A549 (cell line): ENCODE data around the gene MYBPHL. TPM values are rescaled to one million over a fixed set of nuclear protein-coding genes. Genes with fewer than 3 reads are reported as not detected.

Source experiments
- ATAC-seq, 2 experiments: fragments of 200-7000 bp in 1 of 2; fragments of >200 bp in 1 of 2; cut with Nextera tagmentation in 1 of 2; cut with Tn5 transposase in 1 of 2; 3 replicates each; pipeline versions ENCODE4 v1.8.0 to v1.9.1; 2018 to 2020; ENCODE audit warnings: mild to moderate bottlenecking in 1 of 2, moderate library complexity in 1 of 2
- CTCF ChIA-PET: fragments of 300-600 bp; sonication (Branson Sonifier 250); formaldehyde crosslinking; extraction: SDS; loops from one replicate; lab custom pipeline; 2021; ENCODE audit warnings: antibody characterized with exemption, inconsistent platforms; lab: Yijun Ruan, JAX
- POLR2A ChIA-PET: fragments of 350-600 bp; formaldehyde crosslinking; extraction: SDS; loops from one replicate; lab custom pipeline; 2021; ENCODE audit warnings: antibody characterized with exemption, inconsistent platforms; lab: Yijun Ruan, JAX
- DNase-seq, 2 experiments: peaks; one replicate each; pipeline versions ENCODE4 v3.0.0 to v3.0.0-alpha.2; 2011 to 2016; ENCODE audit warnings: low read depth in 1 of 2, low spot score in 1 of 2
- FAIRE-seq: peaks from 2 replicates; lab custom pipeline; 2011; peaks lifted over from hg19 to GRCh38; lab: Jason Lieb, UNC
- H3K27ac ChIP-seq, 2 experiments: fragments of >200 bp; sonication (Bioruptor Twin); formaldehyde crosslinking; 3 replicates each; pipeline ENCODE4 v1.5.1; 2016 to 2017
- H3K4me1 ChIP-seq: fragments of >200 bp; sonication (Bioruptor Twin); formaldehyde crosslinking; 3 replicates; pipeline ENCODE4 v1.6.1; 2016
- H3K4me2 ChIP-seq: fragments of >200 bp; sonication (Bioruptor Twin); formaldehyde crosslinking; 3 replicates; pipeline ENCODE4 v1.6.1; 2016
- H3K4me3 ChIP-seq: fragments of >200 bp; sonication (Bioruptor Twin); formaldehyde crosslinking; 3 replicates; pipeline ENCODE4 v1.5.1; 2016
- H3K9me3 ChIP-seq: fragments of >200 bp; sonication (Bioruptor Twin); formaldehyde crosslinking; 3 replicates; pipeline ENCODE4 v1.6.1; 2016
- CHD2 ChIP-seq: fragments of 150-350 bp; IDR thresholded peaks from 2 replicates; pipeline ENCODE4 v1.6.1; 2014; ENCODE audit warnings: low read length; ENCODE audit not compliant: partially characterized antibody
- EHF ChIP-seq: fragments of 250-450 bp; sonication (Bioruptor Pico); IDR thresholded peaks from 2 replicates; pipeline ENCODE4 v1.5.0; 2020; ENCODE audit warnings: mild to moderate bottlenecking
- ELK1 ChIP-seq: fragments of 150-350 bp; IDR thresholded peaks from 2 replicates; pipeline ENCODE4 v1.6.1; 2014; ENCODE audit warnings: low read depth, mild to moderate bottlenecking, low read length
- ESRRA ChIP-seq: fragments of 150-350 bp; IDR thresholded peaks from 2 replicates; pipeline ENCODE4 v1.6.1; 2014; ENCODE audit warnings: mild to moderate bottlenecking, low read length, borderline replicate concordance
- FOSB ChIP-seq: fragments of 250-450 bp; sonication (Bioruptor Pico); IDR thresholded peaks from 2 replicates; pipeline ENCODE4 v1.5.0; 2020; ENCODE audit warnings: mild to moderate bottlenecking, moderate library complexity
- FOSL2 ChIP-seq, 2 experiments: fragments of 450-650 bp in 1 of 2; fragments of >200 bp in 1 of 2; sonication (Bioruptor Twin) in 1 of 2; formaldehyde crosslinking; IDR thresholded peaks; 2 replicates each; pipeline versions ENCODE4 v1.5.0 to v1.6.1; 2016 to 2020; ENCODE audit warnings: mild to moderate bottlenecking in 1 of 2, moderate library complexity in 1 of 2
- GATA3 ChIP-seq: IDR thresholded peaks from 2 replicates; pipeline ENCODE4 v1.6.1; 2012; ENCODE audit warnings: borderline replicate concordance
- HES2 ChIP-seq: fragments of >200 bp; sonication (Bioruptor Twin); formaldehyde crosslinking; IDR thresholded peaks from 2 replicates; pipeline ENCODE4 v1.6.1; 2016
- HOXB5 ChIP-seq: fragments of 250-450 bp; sonication (Bioruptor Pico); IDR thresholded peaks from 2 replicates; pipeline ENCODE4 v1.5.0; 2020; ENCODE audit warnings: mild to moderate bottlenecking, moderate library complexity
- KDM1A ChIP-seq: fragments of 200-600 bp; sonication (generic); IDR thresholded peaks from 2 replicates; pipeline ENCODE4 v1.6.1; 2016; ENCODE audit warnings: low read depth, mild to moderate bottlenecking
- KDM5A ChIP-seq: fragments of 200-600 bp; sonication (generic); IDR thresholded peaks from 2 replicates; pipeline ENCODE4 v1.6.1; 2016; ENCODE audit warnings: antibody characterized with exemption, mild to moderate bottlenecking
- MAFK ChIP-seq: fragments of 450-650 bp; IDR thresholded peaks from 2 replicates; pipeline ENCODE4 v1.6.1; 2014; ENCODE audit not compliant: partially characterized antibody
- PHF8 ChIP-seq: fragments of 200-600 bp; sonication (generic); IDR thresholded peaks from 2 replicates; pipeline ENCODE4 v1.6.1; 2016; ENCODE audit warnings: low read depth, mild to moderate bottlenecking, antibody characterized with exemption, moderate library complexity, borderline replicate concordance
- POLR2AphosphoS2 ChIP-seq: conservative IDR thresholded peaks from 2 replicates; pipeline ENCODE4 v1.6.1; 2012; ENCODE audit warnings: low read length, improper control_type of control experiment, inconsistent platforms
- RAD21 ChIP-seq, 2 experiments: fragments of >200 bp in 1 of 2; sonication (Bioruptor Twin) in 1 of 2; formaldehyde crosslinking in 1 of 2; IDR thresholded peaks in 1 of 2; conservative IDR thresholded peaks in 1 of 2; 2 replicates in 1 of 2; 3 replicates in 1 of 2; pipeline ENCODE4 v1.6.1; 2012 to 2018; ENCODE audit warnings: inconsistent platforms in 1 of 2
- SREBF2 ChIP-seq: fragments of 450-650 bp; IDR thresholded peaks from 2 replicates; pipeline ENCODE4 v1.6.1; 2014; ENCODE audit warnings: mild to moderate bottlenecking, moderate library complexity
- TFCP2L1 ChIP-seq: fragments of 250-450 bp; sonication (Bioruptor Pico); IDR thresholded peaks from 2 replicates; pipeline ENCODE4 v1.5.0; 2021; ENCODE audit warnings: mild to moderate bottlenecking
- ZFP36 ChIP-seq: fragments of 450-650 bp; IDR thresholded peaks from 2 replicates; pipeline ENCODE4 v1.6.1; 2014; ENCODE audit warnings: borderline replicate concordance; ENCODE audit not compliant: partially characterized antibody
- WGBS: methylation state at CpG from one replicate; pipeline ENCODE4 v1.1.6; 2017; ENCODE audit errors: missing lambda C conversion rate; 5-methylcytosine and 5-hydroxymethylcytosine counted together
- polyA plus RNA-seq, 4 experiments: library from polyadenylated mRNA; depleted of rRNA in 3 of 4; stranded (reverse); fragments of >200 nt; fragmentation: RNase III in 1 of 4; extraction: RNeasy Plus Mini Kit Qiagen cat#74134 plus additional on column Dnase treatment in 1 of 4; gene quantifications; 2 replicates in 3 of 4; 3 replicates in 1 of 4; pipeline ENCODE4 v1.2.3, GENCODE V29; 2011 to 2017
- TF ChIP-seq, protein P1 (sequence below): IDR thresholded peaks from 2 replicates; pipeline ENCODE4 v1.6.1; 2012
- TF ChIP-seq, protein P2 (sequence below): fragments of 250-450 bp; sonication (Bioruptor Pico); IDR thresholded peaks from 2 replicates; pipeline ENCODE4 v1.5.0; 2021; ENCODE audit warnings: mild to moderate bottlenecking, moderate library complexity, borderline replicate concordance
- TF ChIP-seq, protein P3 (sequence below): fragments of >200 bp; sonication (Bioruptor Twin); formaldehyde crosslinking; IDR thresholded peaks from 3 replicates; pipeline ENCODE4 v1.6.1; 2016

Gene MYBPHL
- polyA plus RNA-seq, 2 of the 4 experiments (the other 2 are of a cell fraction) = not detected

DNA sequence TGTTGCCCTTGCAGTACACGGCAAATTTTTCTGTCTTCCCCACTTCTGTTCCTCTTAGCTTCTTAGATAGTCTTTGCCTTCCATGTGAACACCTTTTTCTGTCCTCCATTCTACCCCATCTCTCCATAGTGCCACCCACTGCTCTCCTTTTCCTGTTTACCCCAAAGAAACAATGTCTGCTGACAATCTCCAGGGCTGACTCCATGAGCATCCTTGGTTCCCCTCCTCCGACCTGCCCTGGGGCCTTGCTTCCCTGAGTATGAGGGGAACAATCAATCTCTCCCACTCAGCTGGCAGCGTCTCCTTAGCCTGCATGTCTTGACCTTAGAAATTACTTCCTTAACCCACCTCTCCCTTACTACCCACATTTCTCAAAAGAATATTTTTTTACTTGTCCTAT is 12.3 kb upstream of the MYBPHL start:
- ATAC-seq = no peak
- no peak for TF ChIP-seq ZFP36
- TF ChIP-seq KDM5A = no peak
- no peak for TF ChIP-seq HOXB5 (CRISPR knock-in tag)
- TF ChIP-seq TFCP2L1 = no peak
- TF ChIP-seq HES2 = no peak
- TF ChIP-seq CHD2 = no peak
- TF ChIP-seq, all 56 proteins: peak for 0
- Histone ChIP-seq H3K4me2 (no peak overlapping the region), H3K27ac (no peak overlapping the region), H3K4me3 (no peak overlapping the region), H3K9me3 (no peaks in the 10 kb centered on the region), H3K4me1 (no peaks in the 10 kb centered on the region)
- FAIRE-seq (no peak), DNase-seq (no peak)
- WGBS = 84% methylated on average over 3 of the region's 3 CpGs
- ChIA-PET POLR2A (no interaction called here), CTCF (interaction anchor here (0.6 to 0.8 kb wide), 2 partner anchors 42 to 250 kb away, joined by 3 to 4 read pairs; no protein-coding TSS in a partner anchor)

DNA sequence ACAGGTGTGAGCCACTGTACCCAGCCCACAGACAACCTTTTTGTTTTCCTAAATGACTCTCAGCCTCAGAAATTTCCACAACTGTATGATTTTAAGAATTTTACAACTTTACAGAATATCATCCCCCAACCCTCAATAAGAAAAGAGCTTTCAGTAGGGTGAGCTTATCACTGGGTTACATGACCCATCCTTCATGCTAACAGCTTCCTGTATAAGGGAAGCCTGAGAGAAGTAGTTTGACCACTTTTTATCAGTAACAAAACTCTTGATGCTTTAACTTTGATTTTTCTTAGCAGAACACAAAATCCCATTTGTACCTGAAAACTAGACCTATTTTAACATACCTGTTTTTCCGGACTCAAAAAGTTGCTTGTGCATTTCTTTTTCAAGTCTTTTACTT is 9.7 kb upstream of the MYBPHL start:
- no peak for FAIRE-seq
- Histone ChIP-seq H3K4me1 (no peaks in the 10 kb centered on the region), H3K4me2 (no peak overlapping the region), H3K9me3 (no peaks in the 10 kb centered on the region), H3K27ac (no peak overlapping the region), H3K4me3 (no peak overlapping the region)
- ATAC-seq = no peak
- DNase-seq = no peak
- WGBS = 90% methylated on average over 1 of the region's 1 CpG
- TF ChIP-seq, protein P1, sequence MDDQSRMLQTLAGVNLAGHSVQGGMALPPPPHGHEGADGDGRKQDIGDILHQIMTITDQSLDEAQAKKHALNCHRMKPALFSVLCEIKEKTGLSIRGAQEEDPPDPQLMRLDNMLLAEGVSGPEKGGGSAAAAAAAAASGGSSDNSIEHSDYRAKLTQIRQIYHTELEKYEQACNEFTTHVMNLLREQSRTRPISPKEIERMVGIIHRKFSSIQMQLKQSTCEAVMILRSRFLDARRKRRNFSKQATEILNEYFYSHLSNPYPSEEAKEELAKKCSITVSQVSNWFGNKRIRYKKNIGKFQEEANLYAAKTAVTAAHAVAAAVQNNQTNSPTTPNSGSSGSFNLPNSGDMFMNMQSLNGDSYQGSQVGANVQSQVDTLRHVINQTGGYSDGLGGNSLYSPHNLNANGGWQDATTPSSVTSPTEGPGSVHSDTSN = no peak
- TF ChIP-seq KDM1A = no peak
- TF ChIP-seq PHF8 = no peak
- TF ChIP-seq, protein P2, sequence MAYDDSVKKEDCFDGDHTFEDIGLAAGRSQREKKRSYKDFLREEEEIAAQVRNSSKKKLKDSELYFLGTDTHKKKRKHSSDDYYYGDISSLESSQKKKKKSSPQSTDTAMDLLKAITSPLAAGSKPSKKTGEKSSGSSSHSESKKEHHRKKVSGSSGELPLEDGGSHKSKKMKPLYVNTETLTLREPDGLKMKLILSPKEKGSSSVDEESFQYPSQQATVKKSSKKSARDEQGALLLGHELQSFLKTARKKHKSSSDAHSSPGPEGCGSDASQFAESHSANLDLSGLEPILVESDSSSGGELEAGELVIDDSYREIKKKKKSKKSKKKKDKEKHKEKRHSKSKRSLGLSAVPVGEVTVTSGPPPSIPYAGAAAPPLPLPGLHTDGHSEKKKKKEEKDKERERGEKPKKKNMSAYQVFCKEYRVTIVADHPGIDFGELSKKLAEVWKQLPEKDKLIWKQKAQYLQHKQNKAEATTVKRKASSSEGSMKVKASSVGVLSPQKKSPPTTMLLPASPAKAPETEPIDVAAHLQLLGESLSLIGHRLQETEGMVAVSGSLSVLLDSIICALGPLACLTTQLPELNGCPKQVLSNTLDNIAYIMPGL = no peak
- no peak for TF ChIP-seq ELK1
- no peak for TF ChIP-seq MAFK
- no peak for TF ChIP-seq GATA3
- no peak for TF ChIP-seq FOSB (CRISPR knock-in tag)
- no peak for TF ChIP-seq HES2
- TF ChIP-seq RAD21 (conservative IDR thresholded peaks at IDR 0.05 in 1 of 2, IDR thresholded peaks at IDR 0.05 in 1 of 2) = no peak
- no peak for TF ChIP-seq EHF (CRISPR knock-in tag)
- ChIA-PET CTCF (interaction anchor here (0.8 to 1.2 kb wide), 3 partner anchors 12 to 83 kb away, joined by 3 to 4 read pairs (median 3); no protein-coding TSS in a partner anchor), POLR2A (no interaction called here)

DNA sequence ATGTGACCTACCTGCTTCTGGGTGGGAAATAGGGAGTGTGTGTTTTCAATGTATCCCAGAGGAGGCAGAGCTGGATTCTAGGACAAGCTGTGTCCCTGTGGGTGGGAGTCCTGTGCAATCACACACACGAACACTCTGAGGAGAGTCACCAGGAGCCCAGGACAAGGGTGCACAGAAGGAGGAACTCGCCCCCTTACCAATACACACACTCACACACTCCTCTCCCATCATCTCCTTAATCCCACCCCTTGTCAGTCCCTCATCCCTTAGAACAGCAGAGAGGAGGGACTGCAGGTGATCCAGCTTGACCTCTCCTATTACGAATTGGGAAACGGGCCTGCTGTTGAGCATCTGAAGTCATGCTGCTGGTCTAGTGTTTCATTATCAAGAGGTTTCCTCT is 8.5 kb upstream of the MYBPHL start:
- DNase-seq = no peak
- Histone ChIP-seq H3K27ac (no peak overlapping the region), H3K4me2 (no peak overlapping the region)
- no peak for TF ChIP-seq FOSL2 (IDR thresholded peaks at IDR 0.05)
- TF ChIP-seq FOSL2 (CRISPR knock-in tag; IDR thresholded peaks at IDR 0.05) = no peak
- TF ChIP-seq RAD21 (conservative IDR thresholded peaks at IDR 0.05 in 1 of 2, IDR thresholded peaks at IDR 0.05 in 1 of 2) = no peak
- TF ChIP-seq SREBF2 = no peak
- TF ChIP-seq ESRRA = no peak
- no peak for TF ChIP-seq POLR2AphosphoS2
- TF ChIP-seq, protein P3, sequence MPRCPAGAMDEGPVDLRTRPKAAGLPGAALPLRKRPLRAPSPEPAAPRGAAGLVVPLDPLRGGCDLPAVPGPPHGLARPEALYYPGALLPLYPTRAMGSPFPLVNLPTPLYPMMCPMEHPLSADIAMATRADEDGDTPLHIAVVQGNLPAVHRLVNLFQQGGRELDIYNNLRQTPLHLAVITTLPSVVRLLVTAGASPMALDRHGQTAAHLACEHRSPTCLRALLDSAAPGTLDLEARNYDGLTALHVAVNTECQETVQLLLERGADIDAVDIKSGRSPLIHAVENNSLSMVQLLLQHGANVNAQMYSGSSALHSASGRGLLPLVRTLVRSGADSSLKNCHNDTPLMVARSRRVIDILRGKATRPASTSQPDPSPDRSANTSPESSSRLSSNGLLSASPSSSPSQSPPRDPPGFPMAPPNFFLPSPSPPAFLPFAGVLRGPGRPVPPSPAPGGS = no peak
- TF ChIP-seq, all 56 proteins: peak for 0
- H3K4me1 ChIP-seq = no peaks in the 10 kb centered on the region
- FAIRE-seq (no peak), ATAC-seq (no peak)
- POLR2A ChIA-PET = no interaction called here
- no peak overlapping the region for H3K4me3 ChIP-seq
- 91% methylated on average over 4 of the region's 4 CpGs for WGBS
- H3K9me3 ChIP-seq = no peaks in the 10 kb centered on the region
- CTCF ChIA-PET = interaction anchor here (0.6 to 1.6 kb wide), 4 partner anchors 9 to 44 kb away, joined by 3 to 5 read pairs (median 4); partner anchors contain the start of gene MYBPHL
